ENCODE results near the gene CCM2. TPM values are rescaled to one million over a fixed set of nuclear protein-coding genes. Genes with fewer than 3 reads are reported as not detected.

The CCM2 gene
- total and polyA plus RNA-seq, 2 of the 8 experiments (the other 6 are each of a cell fraction or from before 2014, with no cell fraction given) = 31.6 to 41.2 TPM

- 86% methylated on average over 8 of the region's 9 CpGs; no CpG with 5 or more reads in 1 of the 2 experiments for WGBS, 2 experiments (ENCODE audit: extremely low coverage in 1 of 2, insufficient coverage in 1 of 2, insufficient read length in 1 of 2, insufficient replicate concordance in 2 of 2, low coverage in 1 of 2, low lambda C conversion rate in 2 of 2, missing lambda C conversion rate in 1 of 2)
- no peak overlapping the region for H2BK12ac ChIP-seq (ENCODE audit: low read depth, low read length)
- H4K5ac ChIP-seq (ENCODE audit: insufficient read length, low read depth, low read length) = no peak overlapping the region
- no peaks in the 10 kb centered on the region for H4K20me1 ChIP-seq (replicated peaks in 1 of 2; ENCODE audit: control insufficient read depth in 1 of 2, insufficient read depth in 2 of 2, low read length in 2 of 2)
- no peak overlapping the region for H3K9ac ChIP-seq (replicated peaks in 1 of 4; ENCODE audit: extremely low read depth in 1 of 4, low read depth in 3 of 4, low read length in 3 of 4)
- H3K27me3 ChIP-seq (replicated peaks in 1 of 4; ENCODE audit: control insufficient read depth in 3 of 4, extremely low read depth in 1 of 4, insufficient read depth in 3 of 4, low read length in 3 of 4) = peaks cover 10 to 24% (median 18%) of the 10 kb centered on the region in 4 experiments; a peak in 6 of 7 replicates
- no peak overlapping the region for H4K91ac ChIP-seq (replicated peaks; ENCODE audit: insufficient read length, low read length)
- no peak overlapping the region for H3K27ac ChIP-seq (ENCODE audit: low read depth, low read length)
- H3K18ac ChIP-seq (ENCODE audit: extremely low read depth, low read length) = no peak overlapping the region
- no peaks in the 10 kb centered on the region for H3K36me3 ChIP-seq (ENCODE audit: control insufficient read depth in 2 of 4, insufficient read depth in 4 of 4, low read length in 3 of 4)
- H2BK20ac ChIP-seq (ENCODE audit: low read length) = no peak overlapping the region
- peaks cover 5% of the 10 kb centered on the region; the same call in 1 of the 2 replicates for H3K23me2 ChIP-seq (ENCODE audit: low read depth, low read length)
- peaks cover 0 to 11% (median 4%) of the 10 kb centered on the region in 4 experiments; a peak in 5 of 7 replicates for H3K4me1 ChIP-seq (replicated peaks in 1 of 4; ENCODE audit: control insufficient read depth in 3 of 4, insufficient read depth in 4 of 4, low read length in 3 of 4)
- no peak overlapping the region for H3K14ac ChIP-seq (ENCODE audit: insufficient read length)
- FAIRE-seq = no peak
- H3K23ac ChIP-seq (ENCODE audit: insufficient read length) = no peak overlapping the region
- H3K9me3 ChIP-seq (ENCODE audit: insufficient read depth in 2 of 2, low read depth in 1 of 2, low read length in 1 of 2) = no peaks in the 10 kb centered on the region
- H3K56ac ChIP-seq (replicated peaks; ENCODE audit: insufficient read length, low read depth, low read length) = no peak overlapping the region
- H3K79me2 ChIP-seq (ENCODE audit: control insufficient read depth in 1 of 2, insufficient read depth in 2 of 2, low read length in 2 of 2) = no peaks in the 10 kb centered on the region
- H2BK5ac ChIP-seq (ENCODE audit: low read depth, low read length) = no peak overlapping the region
- no peak overlapping the region for H3K4me2 ChIP-seq (ENCODE audit: insufficient read depth in 1 of 2, low read depth in 2 of 2, low read length in 2 of 2)
- no peak overlapping the region for H2AK5ac ChIP-seq (ENCODE audit: low read depth, low read length)
- H3K4ac ChIP-seq (replicated peaks; ENCODE audit: insufficient read length, low read depth, low read length) = no peak overlapping the region
- no peak overlapping the region for H2AFZ ChIP-seq (ENCODE audit: low read length)
- no peak for DNase-seq (ENCODE audit: low read depth in 1 of 2, low spot score in 2 of 2)
- H2BK120ac ChIP-seq (replicated peaks; ENCODE audit: low read depth, low read length) = no peak overlapping the region
- no peak overlapping the region for H3K4me3 ChIP-seq (ENCODE audit: extremely low read depth in 1 of 4, insufficient read depth in 2 of 4, low read depth in 3 of 4, low read length in 4 of 4)
- peak overlapping the region; percentile 41; the same call in 1 of the 2 replicates for H4K8ac ChIP-seq (ENCODE audit: extremely low read depth, insufficient read depth, low read length)
- ChIA-PET POLR2A (ENCODE audit: partially characterized antibody) (interaction anchor here (1.1 to 17.9 kb wide), 2 partner anchors 8 to 16 kb away, joined by 3 to 327 read pairs; partner anchors contain the start of gene MYO1G), CTCF (ENCODE audit: partially characterized antibody) (interaction anchor here (0.8 to 2.3 kb wide), 4 partner anchors 25 to 204 kb away, joined by 3 to 7 read pairs (median 4); no protein-coding TSS in a partner anchor)
- no peaks in the 10 kb centered on the region for H3K79me1 ChIP-seq (ENCODE audit: low read depth, low read length)
- no peak overlapping the region for H2BK15ac ChIP-seq (ENCODE audit: low read length)
- no peak for TF ChIP-seq TAF1 (IDR thresholded peaks at IDR 0.05; ENCODE audit: low read depth, low read length)
- TF ChIP-seq SIX5 (IDR thresholded peaks at IDR 0.05; ENCODE audit: low read depth, low read length) = no peak
- no peak for TF ChIP-seq ATF2 (IDR thresholded peaks at IDR 0.05; ENCODE audit: low read length)
- no peak for TF ChIP-seq GABPA (IDR thresholded peaks at IDR 0.05; ENCODE audit: borderline replicate concordance, insufficient read depth, low read length)
- TF ChIP-seq FOSL1 (IDR thresholded peaks at IDR 0.05; ENCODE audit: insufficient read depth, low read depth, low read length) = no peak
- no peak for TF ChIP-seq POLR2AphosphoS5 (IDR thresholded peaks at IDR 0.05; ENCODE audit: low read depth, low read length)
Observed at GRCh38 chr7:44966731-44967538, 33.1 kb upstream of the CCM2 start.

All from H1 (cell line).